ENCODE data around the gene TBX4. TPM values are rescaled to one million over a fixed set of nuclear protein-coding genes. Genes with fewer than 3 reads are reported as not detected.

The TBX4 gene
- total and polyA plus RNA-seq, 2 experiments from 2014 or later = 13.9 to 15.4 TPM

DNA sequence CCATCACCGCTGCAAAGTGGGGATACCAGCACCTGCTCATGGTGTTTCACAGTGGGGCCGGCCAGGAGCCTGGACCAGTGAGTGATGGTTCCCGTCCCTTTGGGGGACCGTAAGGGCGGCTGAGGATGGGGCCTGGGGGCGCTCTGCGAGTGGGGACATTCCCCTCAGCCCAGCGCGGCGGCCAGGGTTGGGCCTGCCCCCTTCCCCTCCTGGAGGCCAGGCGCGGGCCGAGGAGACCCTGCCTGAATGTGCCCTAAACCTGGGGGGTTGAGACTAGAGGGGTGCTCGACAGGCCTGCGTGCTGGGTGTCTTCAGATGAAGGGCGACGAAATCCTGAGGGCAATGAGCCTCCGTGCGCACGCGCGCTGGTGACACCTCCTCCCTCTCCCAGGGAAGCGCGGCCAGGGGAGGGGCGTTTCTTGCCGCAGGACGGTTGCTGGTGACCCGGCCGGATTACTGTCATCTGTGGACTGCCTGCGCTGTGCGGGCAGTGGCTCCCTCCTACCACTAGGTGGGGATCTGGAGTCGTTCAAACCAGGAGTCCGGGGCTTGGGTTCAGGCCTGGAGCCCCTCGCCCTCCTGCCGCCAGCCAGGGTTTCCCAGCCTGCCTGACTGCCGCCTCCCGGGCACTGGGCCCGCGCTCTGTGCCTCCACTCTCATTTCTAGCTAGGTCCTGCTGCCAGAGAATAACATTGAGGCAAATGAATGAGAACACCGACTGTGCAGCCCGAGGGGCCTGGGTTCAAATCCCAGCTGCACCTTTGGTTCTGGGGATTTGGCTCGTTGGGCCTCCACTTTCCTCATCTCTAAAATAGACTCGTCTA lies 35.5 kb upstream of the TBX4 start:
- no peaks in the 10 kb centered on the region for H3K9me2 ChIP-seq (replicated peaks; ENCODE audit: insufficient read depth)
- no peaks in the 10 kb centered on the region for H3K27me3 ChIP-seq
- H2AFZ ChIP-seq = peak overlapping the region; percentile 9
- H3K9me3 ChIP-seq (ENCODE audit: low read depth) = no peaks in the 10 kb centered on the region
- no peak overlapping the region for H3K4me3 ChIP-seq
- no peaks in the 10 kb centered on the region for H3K36me3 ChIP-seq (replicated peaks; ENCODE audit: insufficient read depth, low read depth)
- TF ChIP-seq EZH2phosphoT487 (IDR thresholded peaks at IDR 0.05; ENCODE audit: low read depth, severe bottlenecking, unreplicated experiment) = no peak
- TF ChIP-seq EZH2 (IDR thresholded peaks at IDR 0.05; ENCODE audit: borderline replicate concordance) = no peak
- TF ChIP-seq, protein P1, sequence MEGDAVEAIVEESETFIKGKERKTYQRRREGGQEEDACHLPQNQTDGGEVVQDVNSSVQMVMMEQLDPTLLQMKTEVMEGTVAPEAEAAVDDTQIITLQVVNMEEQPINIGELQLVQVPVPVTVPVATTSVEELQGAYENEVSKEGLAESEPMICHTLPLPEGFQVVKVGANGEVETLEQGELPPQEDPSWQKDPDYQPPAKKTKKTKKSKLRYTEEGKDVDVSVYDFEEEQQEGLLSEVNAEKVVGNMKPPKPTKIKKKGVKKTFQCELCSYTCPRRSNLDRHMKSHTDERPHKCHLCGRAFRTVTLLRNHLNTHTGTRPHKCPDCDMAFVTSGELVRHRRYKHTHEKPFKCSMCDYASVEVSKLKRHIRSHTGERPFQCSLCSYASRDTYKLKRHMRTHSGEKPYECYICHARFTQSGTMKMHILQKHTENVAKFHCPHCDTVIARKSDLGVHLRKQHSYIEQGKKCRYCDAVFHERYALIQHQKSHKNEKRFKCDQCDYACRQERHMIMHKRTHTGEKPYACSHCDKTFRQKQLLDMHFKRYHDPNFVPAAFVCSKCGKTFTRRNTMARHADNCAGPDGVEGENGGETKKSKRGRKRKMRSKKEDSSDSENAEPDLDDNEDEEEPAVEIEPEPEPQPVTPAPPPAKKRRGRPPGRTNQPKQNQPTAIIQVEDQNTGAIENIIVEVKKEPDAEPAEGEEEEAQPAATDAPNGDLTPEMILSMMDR (IDR thresholded peaks at IDR 0.05; ENCODE audit: poor library complexity) = peak; percentile 98
- no peaks in the 10 kb centered on the region for H4K20me1 ChIP-seq (ENCODE audit: insufficient read depth, poor library complexity, severe bottlenecking)
- H3K79me2 ChIP-seq = peaks cover 20% of the 10 kb centered on the region
- H3K4me2 ChIP-seq = peak overlapping the region; percentile 72
- 20% methylated on average over 43 of the region's 43 CpGs for WGBS (ENCODE audit: low lambda C conversion rate, missing lambda C conversion rate)
- peak; percentile 95 for DNase-seq (ENCODE audit: low spot score)
- H3K4me1 ChIP-seq (ENCODE audit: insufficient read depth) = peaks cover 14% of the 10 kb centered on the region
- H3K27ac ChIP-seq = peak overlapping the region; percentile 59

DNA sequence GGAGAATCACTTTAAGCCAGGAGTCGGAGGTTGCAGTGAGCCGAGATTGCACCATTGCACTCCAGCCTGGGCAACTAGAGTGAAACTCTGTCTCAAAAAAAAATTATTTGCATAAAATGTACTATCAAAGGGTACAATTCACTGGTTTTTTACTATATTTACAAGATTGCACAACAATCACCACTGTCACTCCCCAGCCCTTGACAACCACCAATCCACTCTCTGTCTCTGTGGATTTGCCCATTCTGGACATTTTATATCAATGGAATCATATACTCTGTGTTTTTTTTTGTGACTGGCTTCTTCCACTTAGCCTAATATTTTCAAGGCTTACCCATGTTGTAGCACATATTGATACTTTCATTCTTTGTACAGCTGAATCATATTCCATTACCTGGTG lies 33.8 kb upstream of the TBX4 start:
- H2AFZ ChIP-seq = no peak overlapping the region

DNA sequence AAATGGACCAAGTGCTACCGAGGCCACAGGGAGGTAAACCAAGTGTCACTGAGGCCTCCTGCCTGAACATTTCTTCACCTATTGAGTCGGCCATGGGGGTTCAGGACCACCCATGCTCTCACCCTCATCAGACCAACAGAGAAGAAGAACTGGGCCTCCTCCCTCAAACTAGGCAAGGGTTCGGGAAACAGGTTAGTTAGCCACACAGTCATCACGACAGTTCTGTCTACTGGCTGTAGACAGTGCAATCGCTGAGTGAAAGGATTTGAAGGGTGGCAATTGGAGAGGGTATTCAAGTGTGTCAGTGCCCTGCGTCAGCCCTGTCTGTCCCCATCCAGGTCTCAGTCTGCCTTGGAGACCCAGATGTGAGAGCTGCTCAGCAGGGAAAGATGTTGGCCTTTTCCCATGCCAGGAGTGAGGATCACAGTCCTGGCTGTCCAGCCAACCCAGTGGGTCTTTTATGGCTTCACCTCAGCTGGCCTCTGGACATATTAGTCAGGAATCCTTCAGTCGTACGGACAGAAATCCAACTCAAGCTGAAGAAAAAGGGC lies 32.7 kb upstream of the TBX4 start:
- H3K9me3 ChIP-seq (ENCODE audit: low read depth) = no peaks in the 10 kb centered on the region
- no peaks in the 10 kb centered on the region for H3K9me2 ChIP-seq (replicated peaks; ENCODE audit: insufficient read depth)
- no peaks in the 10 kb centered on the region for H3K36me3 ChIP-seq (replicated peaks; ENCODE audit: insufficient read depth, low read depth)
- peaks cover 1% of the 10 kb centered on the region for H3K4me1 ChIP-seq (ENCODE audit: insufficient read depth)
- no peaks in the 10 kb centered on the region for H4K20me1 ChIP-seq (ENCODE audit: insufficient read depth, poor library complexity, severe bottlenecking)
- no peak overlapping the region for H3K27ac ChIP-seq
- WGBS (ENCODE audit: low lambda C conversion rate, missing lambda C conversion rate) = 91% methylated on average over 8 of the region's 8 CpGs
- peaks cover 1% of the 10 kb centered on the region for H3K79me2 ChIP-seq
- DNase-seq (ENCODE audit: low spot score) = no peak
- H3K4me3 ChIP-seq = no peak overlapping the region
- no peak overlapping the region for H2AFZ ChIP-seq
- no peak overlapping the region for H3K4me2 ChIP-seq
- H3K27me3 ChIP-seq = no peaks in the 10 kb centered on the region
- TF ChIP-seq, protein P1 (IDR thresholded peaks at IDR 0.05; ENCODE audit: poor library complexity) = no peak
- no peak for TF ChIP-seq EZH2 (IDR thresholded peaks at IDR 0.05; ENCODE audit: borderline replicate concordance)

More for the DNA sequence above, 33.8 kb upstream of the TBX4 start:
- Histone ChIP-seq H4K20me1 (ENCODE audit: insufficient read depth, poor library complexity, severe bottlenecking) (no peaks in the 10 kb centered on the region), H3K9me2 (replicated peaks; ENCODE audit: insufficient read depth) (no peaks in the 10 kb centered on the region), H3K4me3 (no peak overlapping the region), H3K79me2 (peaks cover 10% of the 10 kb centered on the region), H3K27ac (no peak overlapping the region), H3K4me2 (no peak overlapping the region), H3K27me3 (no peaks in the 10 kb centered on the region), H3K9me3 (ENCODE audit: low read depth) (no peaks in the 10 kb centered on the region), H3K36me3 (replicated peaks; ENCODE audit: insufficient read depth, low read depth) (no peaks in the 10 kb centered on the region), H3K4me1 (ENCODE audit: insufficient read depth) (peaks cover 8% of the 10 kb centered on the region)
- WGBS (ENCODE audit: low lambda C conversion rate, missing lambda C conversion rate) = 92% methylated on average over 2 of the region's 2 CpGs
- TF ChIP-seq, protein P1 (IDR thresholded peaks at IDR 0.05; ENCODE audit: poor library complexity) = no peak
- TF ChIP-seq EZH2phosphoT487 (IDR thresholded peaks at IDR 0.05; ENCODE audit: low read depth, severe bottlenecking, unreplicated experiment) (no peak), EZH2 (IDR thresholded peaks at IDR 0.05; ENCODE audit: borderline replicate concordance) (no peak)
- no peak for DNase-seq (ENCODE audit: low spot score)
